22Rv1 (cell line): ENCODE results near the gene THPO.

Experiments
- CTCF ChIP-seq: fragments of 450-650 bp; IDR thresholded peaks from 2 replicates; pipeline ENCODE4 v1.5.1; 2017; ENCODE audit warnings: mild to moderate bottlenecking
- ZFX ChIP-seq: fragments of 450-650 bp; IDR thresholded peaks from 2 replicates; pipeline ENCODE4 v1.6.1; 2017; ENCODE audit warnings: antibody characterized with exemption, borderline replicate concordance

GRCh38 chr3:184384342-184384741, 6.3 kb upstream of the THPO start:
- TF ChIP-seq CTCF, result no peak
- TF ChIP-seq ZFX, result no peak
